WI38 (cell line): Measurements from ENCODE around the gene PPP1R12A.
"Not testable (repeated sequence)": the region's sequence is repeated elsewhere in the genome, so short reads cannot be mapped to it uniquely, and the experiment has no call there.

Source experiments
- H3K4me3 ChIP-seq: 2 replicates; pipeline ENCODE4 v1.5.1; 2011; ENCODE audit warnings: low read depth, mild to moderate bottlenecking, control low read depth, low read length
- TF ChIP-seq, protein P1 (sequence below): IDR thresholded peaks from 2 replicates; pipeline ENCODE4 v1.5.1; 2012; ENCODE audit warnings: low read depth, mild to moderate bottlenecking, control low read depth, low read length

Gene PPP1R12A

GRCh38 chr12:79830440-79830839 is 104.5 kb downstream of the PPP1R12A start:
- H3K4me3 ChIP-seq: no peak overlapping the region
- TF ChIP-seq, protein P1, sequence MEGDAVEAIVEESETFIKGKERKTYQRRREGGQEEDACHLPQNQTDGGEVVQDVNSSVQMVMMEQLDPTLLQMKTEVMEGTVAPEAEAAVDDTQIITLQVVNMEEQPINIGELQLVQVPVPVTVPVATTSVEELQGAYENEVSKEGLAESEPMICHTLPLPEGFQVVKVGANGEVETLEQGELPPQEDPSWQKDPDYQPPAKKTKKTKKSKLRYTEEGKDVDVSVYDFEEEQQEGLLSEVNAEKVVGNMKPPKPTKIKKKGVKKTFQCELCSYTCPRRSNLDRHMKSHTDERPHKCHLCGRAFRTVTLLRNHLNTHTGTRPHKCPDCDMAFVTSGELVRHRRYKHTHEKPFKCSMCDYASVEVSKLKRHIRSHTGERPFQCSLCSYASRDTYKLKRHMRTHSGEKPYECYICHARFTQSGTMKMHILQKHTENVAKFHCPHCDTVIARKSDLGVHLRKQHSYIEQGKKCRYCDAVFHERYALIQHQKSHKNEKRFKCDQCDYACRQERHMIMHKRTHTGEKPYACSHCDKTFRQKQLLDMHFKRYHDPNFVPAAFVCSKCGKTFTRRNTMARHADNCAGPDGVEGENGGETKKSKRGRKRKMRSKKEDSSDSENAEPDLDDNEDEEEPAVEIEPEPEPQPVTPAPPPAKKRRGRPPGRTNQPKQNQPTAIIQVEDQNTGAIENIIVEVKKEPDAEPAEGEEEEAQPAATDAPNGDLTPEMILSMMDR: no peak

GRCh38 chr12:79828924-79829323 is 106.0 kb downstream of the PPP1R12A start:
- no peak overlapping the region for H3K4me3 ChIP-seq
- TF ChIP-seq, protein P1: no peak

GRCh38 chr12:79827484-79827883 is 107.4 kb downstream of the PPP1R12A start:
- no peak overlapping the region for H3K4me3 ChIP-seq
- TF ChIP-seq, protein P1: no peak

- H3K4me3 ChIP-seq: no peak overlapping the region
- TF ChIP-seq, protein P1: no peak
Measured at GRCh38 chr12:79826267-79827128, 108.4 kb downstream of the PPP1R12A start.

GRCh38 chr12:79822475-79822874 is 112.4 kb downstream of the PPP1R12A start:
- TF ChIP-seq, protein P1: no peak
- H3K4me3 ChIP-seq: no peak overlapping the region

DNA sequence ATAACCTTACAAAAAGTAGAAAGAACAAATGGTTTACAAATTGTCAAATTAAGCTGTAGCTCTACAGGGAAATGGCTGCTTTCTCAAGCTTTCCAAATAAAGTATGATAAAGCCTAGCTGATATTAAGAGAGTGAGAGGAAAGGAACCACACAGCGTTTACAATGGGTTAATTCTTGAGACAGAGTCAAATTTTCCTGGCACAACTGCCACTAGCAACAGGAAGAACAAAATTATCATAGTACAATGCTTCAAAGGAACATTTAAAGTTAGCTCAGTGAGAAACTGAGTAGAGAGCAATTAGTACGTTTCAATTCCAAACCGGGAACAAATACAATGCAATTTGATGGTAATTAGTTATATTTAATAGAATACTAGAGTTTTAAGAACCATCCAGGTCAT is 116.0 kb downstream of the PPP1R12A start:
- no peak overlapping the region for H3K4me3 ChIP-seq
- TF ChIP-seq, protein P1: no peak

GRCh38 chr12:79784366-79785065 is 150.4 kb downstream of the PPP1R12A start:
- not testable (repeated sequence) for H3K4me3 ChIP-seq
